Liver (tissue), 9 donors: ENCODE results near the gene B9D1. TPM values are rescaled to one million over a fixed set of nuclear protein-coding genes. Genes with fewer than 3 reads are reported as not detected.

Experiments
- DNase-seq: peaks from one replicate; pipeline ENCODE4 v3.0.0-alpha.2; 2017; ENCODE audit warnings: low spot score
- H3K27ac ChIP-seq, 2 donors: one replicate each; pipeline ENCODE4 v1.7.0; 2013; ENCODE audit warnings: inconsistent platforms in 2 of 2, low read length in 2 of 2, control low read depth in 1 of 2, low read depth in 1 of 2, mild to moderate bottlenecking in 1 of 2
- H3K27me3 ChIP-seq, 4 donors: one replicate each; pipeline versions ENCODE4 v1.6.1 to v1.7.0; 2013; ENCODE audit warnings: low read length in 3 of 4, inconsistent platforms in 1 of 4, mild to moderate bottlenecking in 1 of 4, moderate library complexity in 1 of 4; ENCODE audit not compliant: control insufficient read depth in 4 of 4, insufficient read depth in 4 of 4
- H3K36me3 ChIP-seq, 4 donors: one replicate each; pipeline versions ENCODE4 v1.6.1 to v1.7.0; 2013; ENCODE audit warnings: low read length in 3 of 4, mild to moderate bottlenecking in 3 of 4, low read depth in 1 of 4, moderate library complexity in 1 of 4; ENCODE audit not compliant: control insufficient read depth in 4 of 4, insufficient read depth in 3 of 4
- H3K4me1 ChIP-seq, 4 donors: one replicate each; pipeline versions ENCODE4 v1.6.1 to v1.7.0; 2013; ENCODE audit warnings: low read length in 3 of 4, mild to moderate bottlenecking in 3 of 4, moderate library complexity in 1 of 4; ENCODE audit not compliant: control insufficient read depth in 4 of 4, insufficient read depth in 4 of 4
- H3K4me3 ChIP-seq, 3 donors: one replicate each; pipeline versions ENCODE4 v1.6.1 to v1.7.0; 2013; ENCODE audit warnings: low read length in 3 of 3, control low read depth in 1 of 3, low read depth in 1 of 3, mild to moderate bottlenecking in 1 of 3
- H3K9ac ChIP-seq, 2 donors: one replicate each; pipeline ENCODE4 v1.7.0; 2013; ENCODE audit warnings: low read length in 2 of 2, mild to moderate bottlenecking in 2 of 2, moderate library complexity in 2 of 2, control low read depth in 1 of 2, low read depth in 1 of 2
- H3K9me3 ChIP-seq, 4 donors: one replicate each; pipeline versions ENCODE4 v1.6.1 to v1.7.0; 2013; ENCODE audit warnings: low read length in 3 of 4; ENCODE audit not compliant: control insufficient read depth in 4 of 4
- ATF3 ChIP-seq: IDR thresholded peaks from 2 replicates; pipeline ENCODE4 v1.6.1; 2016; ENCODE audit warnings: antibody characterized with exemption
- CTCF ChIP-seq: fragments of 150-350 bp; IDR thresholded peaks from 2 replicates; pipeline ENCODE4 v1.5.1; 2017; ENCODE audit warnings: improper control_type of control experiment, low read depth, low read length; ENCODE audit not compliant: missing input control
- EGR1 ChIP-seq, 2 donors: IDR thresholded peaks; 2 replicates each; pipeline ENCODE4 v1.6.1; 2016 to 2018; ENCODE audit warnings: antibody characterized with exemption in 2 of 2, low read depth in 2 of 2
- FOXA1 ChIP-seq: IDR thresholded peaks from 2 replicates; pipeline ENCODE4 v1.6.1; 2016; ENCODE audit warnings: antibody characterized with exemption
- FOXA2 ChIP-seq: IDR thresholded peaks from 2 replicates; pipeline ENCODE4 v1.6.1; 2016; ENCODE audit warnings: antibody characterized with exemption
- HNF4A ChIP-seq, 2 donors: conservative IDR thresholded peaks; 2 replicates each; pipeline ENCODE4 v1.6.1; 2016; ENCODE audit warnings: antibody characterized with exemption in 2 of 2, mild to moderate bottlenecking in 2 of 2
- HNF4G ChIP-seq: IDR thresholded peaks from 2 replicates; pipeline ENCODE4 v1.6.1; 2016; ENCODE audit warnings: antibody characterized with exemption
- MAX ChIP-seq: IDR thresholded peaks from 2 replicates; pipeline ENCODE4 v1.6.1; 2016; ENCODE audit warnings: antibody characterized with exemption
- NR2F2 ChIP-seq: IDR thresholded peaks from 2 replicates; pipeline ENCODE4 v1.6.1; 2016; ENCODE audit warnings: antibody characterized with exemption
- RAD21 ChIP-seq, 2 donors: IDR thresholded peaks; 2 replicates each; pipeline ENCODE4 v1.6.1; 2016; ENCODE audit warnings: antibody characterized with exemption in 2 of 2, mild to moderate bottlenecking in 2 of 2
- REST ChIP-seq: IDR thresholded peaks from 2 replicates; pipeline ENCODE4 v1.6.1; 2016; ENCODE audit warnings: antibody characterized with exemption, mild to moderate bottlenecking
- RXRA ChIP-seq, 2 donors: IDR thresholded peaks; 2 replicates each; pipeline ENCODE4 v1.6.1; 2017 to 2018; ENCODE audit warnings: antibody characterized with exemption in 2 of 2, mild to moderate bottlenecking in 1 of 2
- SP1 ChIP-seq: IDR thresholded peaks from 2 replicates; pipeline ENCODE4 v1.6.1; 2018; ENCODE audit warnings: antibody characterized with exemption, mild to moderate bottlenecking
- TAF1 ChIP-seq: conservative IDR thresholded peaks from 2 replicates; pipeline ENCODE4 v1.6.1; 2016; ENCODE audit warnings: antibody characterized with exemption, mild to moderate bottlenecking
- YY1 ChIP-seq: IDR thresholded peaks from 2 replicates; pipeline ENCODE4 v1.6.1; 2016; ENCODE audit warnings: antibody characterized with exemption, mild to moderate bottlenecking
- ZBTB33 ChIP-seq: IDR thresholded peaks from 2 replicates; pipeline ENCODE4 v1.6.1; 2016; ENCODE audit warnings: antibody characterized with exemption
- WGBS: extraction: QIAGEN DNeasy Blood & Tissue Kit; methylation state at CpG from one replicate; pipeline ENCODE4 v1.1.7; 2013; 5-methylcytosine and 5-hydroxymethylcytosine counted together
- polyA plus RNA-seq, 2 donors: library from polyadenylated mRNA; stranded (reverse) in 1 of 2; unstranded in 1 of 2; fragments of 200-250 nt in 1 of 2; fragments of >200 nt in 1 of 2; fragmentation: Nextera tagmentation in 1 of 2; extraction: Ambion mirVana in 1 of 2; gene quantifications; one replicate each; pipeline versions ENCODE4 v1.2.1 to v1.2.3, GENCODE V29; 2013 to 2015
- total RNA-seq, 2 donors: library from RNA; depleted of rRNA; stranded (reverse); fragments of >200 nt; gene quantifications; one replicate each; pipeline ENCODE4 v1.2.3, GENCODE V29; 2014
- donor health status: healthy.
- donor health status: healthy.
- donor health status: healthy.
- donor health status: healthy.
- donor health status: healthy.

Gene B9D1
- total and polyA plus RNA-seq, 4 donors, result 8.4 to 22.0 (median 10.8) TPM

GRCh38 chr17:19408346-19408710 lies 45.8 kb upstream of the B9D1 start:
- Histone ChIP-seq H3K4me1 (no peaks in the 10 kb centered on the region), H3K36me3 (no peaks in the 10 kb centered on the region), H3K4me3 (no peak overlapping the region), H3K27ac (no peak overlapping the region), H3K27me3 (no peaks in the 10 kb centered on the region), H3K9me3 (no peaks in the 10 kb centered on the region), H3K9ac (no peak overlapping the region)
- TF ChIP-seq ATF3 (no peak), RAD21 (IDR thresholded peaks at IDR 0.05) (no peak), YY1 (no peak), HNF4A (conservative IDR thresholded peaks at IDR 0.05) (no peak)
- WGBS, result 95% methylated on average over 2 of the region's 2 CpGs
- DNase-seq, result no peak

GRCh38 chr17:19407601-19408345 lies 45.2 kb upstream of the B9D1 start:
- 98% methylated on average over 10 of the region's 10 CpGs for WGBS
- H3K9me3 ChIP-seq, result no peaks in the 10 kb centered on the region
- H3K9ac ChIP-seq, result no peak overlapping the region
- no peaks in the 10 kb centered on the region for H3K27me3 ChIP-seq
- no peaks in the 10 kb centered on the region for H3K36me3 ChIP-seq
- H3K4me3 ChIP-seq, result no peak overlapping the region
- no peak for TF ChIP-seq TAF1
- TF ChIP-seq CTCF, result no peak
- TF ChIP-seq RAD21 (IDR thresholded peaks at IDR 0.05), result no peak
- no peak for TF ChIP-seq MAX
- TF ChIP-seq EGR1 (IDR thresholded peaks at IDR 0.05; ENCODE audit: low read depth in 2 of 2), result no peak
- no peak for TF ChIP-seq FOXA2
- TF ChIP-seq REST, result no peak
- TF ChIP-seq HNF4A (conservative IDR thresholded peaks at IDR 0.05), result no peak
- no peak for TF ChIP-seq NR2F2
- no peak for TF ChIP-seq SP1
- DNase-seq, result no peak
- no peak overlapping the region for H3K27ac ChIP-seq
- no peaks in the 10 kb centered on the region for H3K4me1 ChIP-seq

- H3K4me3 ChIP-seq, result no peak overlapping the region
- TF ChIP-seq MAX, result no peak
- no peak for TF ChIP-seq RXRA (IDR thresholded peaks at IDR 0.05)
- no peak for TF ChIP-seq ZBTB33
- TF ChIP-seq HNF4G, result no peak
- no peak for TF ChIP-seq FOXA2
- no peak for TF ChIP-seq FOXA1
- H3K9me3 ChIP-seq, result no peaks in the 10 kb centered on the region
- no peak overlapping the region for H3K27ac ChIP-seq
- no peak overlapping the region for H3K9ac ChIP-seq
- H3K4me1 ChIP-seq, result no peaks in the 10 kb centered on the region
- no peak for DNase-seq
- H3K27me3 ChIP-seq, result no peaks in the 10 kb centered on the region
- WGBS, result 95% methylated on average over 5 of the region's 5 CpGs
- H3K36me3 ChIP-seq, result no peaks in the 10 kb centered on the region
Observed at GRCh38 chr17:19405114-19405513, 42.6 kb upstream of the B9D1 start.
